Thyroid gland (tissue), 4 donors: ENCODE data around the gene COL13A1.

ENCODE experiments used
- CTCF ChIP-seq, 6 experiments: fragments of 200-600 bp in 3 of 6; fragments of 450-650 bp in 3 of 6; sonication (generic) in 3 of 6; IDR thresholded peaks; one replicate each; pipeline ENCODE4 v1.5.1; 2016 to 2019; ENCODE audit warnings: antibody characterized with exemption in 6 of 6, mild to moderate bottlenecking in 2 of 6, inconsistent platforms in 1 of 6, moderate library complexity in 1 of 6
- POLR2A ChIP-seq, 2 donors: fragments of 450-650 bp; IDR thresholded peaks; one replicate each; pipeline ENCODE4 v1.6.1; 2017; ENCODE audit warnings: antibody characterized with exemption in 2 of 2, mild to moderate bottlenecking in 2 of 2, moderate library complexity in 1 of 2

GRCh38 chr10:69856601-69857166, 55.0 kb downstream of the COL13A1 start:
- TF ChIP-seq CTCF (IDR thresholded peaks at IDR 0.05): no peak
- TF ChIP-seq POLR2A (IDR thresholded peaks at IDR 0.05): no peak
